ENCODE results near the gene PHYH.
"Not testable (repeated sequence)": the region's sequence is repeated elsewhere in the genome, so short reads cannot be mapped to it uniquely, and the experiment has no call there.

The PHYH gene

GRCh38 chr10:13322615-13323148, 22.8 kb upstream of the PHYH start:
- DNase-seq (ENCODE audit: extremely low read depth in 1 of 2, low read depth in 1 of 2): no peak

DNA sequence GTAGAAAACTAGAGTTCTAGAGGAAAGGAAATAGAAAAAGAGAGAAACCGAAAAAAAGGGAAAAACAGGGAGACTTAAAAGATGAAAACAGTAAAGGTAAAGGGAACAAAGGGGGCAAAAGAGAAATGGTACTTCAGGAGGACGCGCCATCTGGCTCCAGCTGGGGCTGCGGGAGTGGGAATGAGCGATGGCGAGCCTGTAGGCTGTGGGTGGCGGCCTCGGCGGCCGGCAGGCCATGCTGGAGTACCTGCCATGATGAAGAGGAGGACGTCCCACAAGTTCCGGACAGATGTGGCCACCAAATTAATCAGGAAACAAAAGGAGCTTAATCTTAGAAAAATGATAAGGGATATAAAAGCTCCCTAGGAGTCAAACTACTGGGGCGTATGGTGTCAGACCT, 21.7 kb upstream of the PHYH start:
- DNase-seq (ENCODE audit: extremely low read depth in 1 of 2, low read depth in 1 of 2): no peak

DNA sequence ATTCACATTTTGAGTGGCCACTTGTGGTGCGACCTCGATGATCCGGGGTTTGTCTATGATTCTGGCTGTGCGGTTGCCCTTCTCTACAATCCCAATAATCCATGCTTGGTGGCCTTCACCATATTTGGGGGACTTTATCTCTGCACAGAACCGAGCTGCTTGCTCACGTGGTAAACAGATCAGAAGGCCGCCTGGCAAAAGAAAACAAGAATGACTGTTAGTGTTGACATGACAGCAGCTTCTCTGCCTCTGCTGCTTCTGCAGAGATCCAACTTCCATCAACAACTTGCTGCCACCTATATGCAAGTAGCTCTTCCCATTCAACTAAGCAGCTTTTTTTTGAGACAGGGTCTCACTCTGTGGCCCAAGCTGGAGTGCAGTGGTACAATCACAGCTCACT, 19.3 kb upstream of the PHYH start:
- DNase-seq (ENCODE audit: extremely low read depth in 1 of 2, low read depth in 1 of 2): no peak

DNA sequence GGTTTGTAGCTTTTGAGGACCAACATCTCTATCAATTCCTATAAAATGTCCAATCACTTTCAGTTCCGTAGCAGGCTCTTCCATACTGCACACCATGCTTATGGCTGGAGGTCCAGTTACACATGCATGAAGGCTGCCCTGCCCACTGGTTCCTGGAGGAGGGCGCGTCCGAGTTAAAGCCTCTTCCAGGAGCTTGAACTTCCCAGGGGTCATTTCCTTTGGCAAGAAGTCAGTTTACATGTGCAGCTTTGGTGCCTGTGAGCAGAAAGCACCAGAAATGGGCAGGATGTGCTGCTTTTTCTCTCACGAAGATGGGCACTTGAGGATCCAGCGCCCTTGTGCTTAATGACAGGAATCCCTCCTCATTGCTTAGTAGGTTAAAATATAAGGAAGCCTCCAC, 17.6 kb upstream of the PHYH start:
- DNase-seq (ENCODE audit: extremely low read depth in 1 of 2, low read depth in 1 of 2): no peak

- no peak for DNase-seq (ENCODE audit: extremely low read depth in 1 of 2, low read depth in 1 of 2)
Measured at GRCh38 chr10:13316635-13317311, 16.9 kb upstream of the PHYH start.

- no peak for DNase-seq (ENCODE audit: extremely low read depth in 1 of 2, low read depth in 1 of 2)
Measured at GRCh38 chr10:13315361-13315760, 15.5 kb upstream of the PHYH start.

GRCh38 chr10:13311177-13311575, 11.3 kb upstream of the PHYH start:
- DNase-seq (ENCODE audit: extremely low read depth in 1 of 2, low read depth in 1 of 2): no peak

DNA sequence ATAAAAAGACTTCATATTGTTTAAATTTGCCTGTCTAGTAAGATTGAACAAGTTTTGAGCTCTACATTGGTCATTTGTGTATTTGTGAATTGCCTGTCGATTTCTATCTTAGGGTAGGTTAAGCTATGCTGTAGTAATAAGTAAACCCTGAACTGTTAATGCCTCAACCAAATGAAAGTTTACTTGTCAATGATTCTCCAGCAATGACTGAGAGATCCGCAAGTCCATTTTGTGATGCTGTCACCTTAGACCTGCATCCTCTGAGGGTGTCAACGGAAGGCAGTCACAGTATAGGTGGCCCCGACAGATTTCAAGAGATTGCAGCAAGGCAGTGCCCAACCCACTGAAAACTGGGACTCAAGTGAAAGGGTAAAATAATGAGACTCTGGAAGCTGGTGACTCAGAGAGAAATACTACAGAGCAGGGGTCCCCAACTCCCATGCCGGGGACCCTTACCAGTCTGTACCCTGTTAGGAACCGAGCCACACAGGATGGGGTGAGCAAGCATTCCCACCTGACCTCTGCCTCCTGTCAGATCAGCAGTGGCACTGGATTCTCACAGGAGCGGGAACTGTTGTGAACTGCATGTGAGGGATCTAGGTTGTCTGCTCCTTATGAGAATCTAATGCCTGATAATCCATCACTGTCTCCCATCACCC, 10.8 kb upstream of the PHYH start:
- no peak for DNase-seq (ENCODE audit: extremely low read depth in 1 of 2, low read depth in 1 of 2)

- DNase-seq (ENCODE audit: extremely low read depth in 1 of 2, low read depth in 1 of 2): no peak
Measured at GRCh38 chr10:13309792-13310191, 9.9 kb upstream of the PHYH start.

GRCh38 chr10:13308096-13308495, 8.2 kb upstream of the PHYH start:
- DNase-seq (ENCODE audit: extremely low read depth in 1 of 2, low read depth in 1 of 2): no peak

DNA sequence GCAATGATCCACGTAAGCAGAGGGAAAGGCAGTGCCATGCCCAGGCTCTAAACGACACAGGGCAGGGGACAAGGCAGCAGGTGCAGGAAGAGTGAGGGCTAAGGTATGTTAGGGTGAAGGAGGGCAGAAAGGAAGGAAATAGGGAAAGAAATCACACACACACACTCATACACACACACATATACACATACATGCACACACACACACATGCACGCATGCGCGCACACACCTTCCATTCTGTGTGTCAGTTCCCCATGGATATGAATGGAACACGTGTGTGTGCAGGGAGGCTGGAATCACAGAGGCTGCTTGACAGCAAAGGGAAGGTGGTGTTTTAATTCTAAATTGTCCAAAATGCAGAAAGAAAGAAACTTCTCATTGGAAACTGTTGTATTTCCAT, 6.2 kb upstream of the PHYH start:
- DNase-seq (ENCODE audit: extremely low read depth in 1 of 2, low read depth in 1 of 2): no peak

DNA sequence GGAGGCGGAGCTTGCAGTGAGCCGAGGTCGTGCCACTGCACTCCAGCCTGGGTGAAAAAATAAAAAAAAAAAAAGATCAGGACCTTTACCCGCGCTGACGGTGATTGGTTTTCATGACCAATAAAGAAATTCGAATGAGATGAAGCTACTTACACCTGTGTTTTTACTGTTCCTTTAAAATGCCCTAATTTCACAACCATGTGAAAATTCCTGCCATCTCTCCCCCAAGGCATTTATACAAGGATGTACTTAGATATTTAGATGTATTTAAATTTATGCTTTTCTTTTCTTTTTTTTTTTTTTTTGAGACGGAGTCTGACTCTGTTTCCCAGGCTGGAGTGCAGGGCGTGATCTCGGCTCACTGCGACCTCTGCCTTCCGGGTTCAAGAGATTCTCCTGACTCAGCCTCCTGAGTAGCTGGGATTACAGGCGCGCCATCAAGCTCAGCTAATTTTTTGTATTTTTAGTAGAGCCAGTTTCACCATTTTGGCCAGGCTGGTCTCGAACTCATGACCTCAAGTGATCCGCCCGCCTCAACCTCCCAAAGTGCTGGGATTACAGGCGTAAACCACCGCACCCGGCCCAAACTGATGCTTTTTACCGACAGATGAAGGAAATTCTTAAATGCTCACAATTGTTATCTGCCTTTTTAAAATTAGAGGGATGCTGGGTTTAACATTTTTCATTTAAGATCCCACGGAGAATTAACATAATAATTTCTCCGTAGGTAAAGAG, 3.1 kb upstream of the PHYH start:
- no peak for DNase-seq (ENCODE audit: extremely low read depth in 1 of 2, low read depth in 1 of 2)

- no peak for DNase-seq (ENCODE audit: extremely low read depth in 1 of 2, low read depth in 1 of 2)
Measured at GRCh38 chr10:13298748-13299436, 972 bp downstream of the PHYH start.

GRCh38 chr10:13296476-13296875, 3.4 kb downstream of the PHYH start:
- DNase-seq (ENCODE audit: extremely low read depth in 1 of 2, low read depth in 1 of 2): no peak

- DNase-seq (ENCODE audit: extremely low read depth in 1 of 2, low read depth in 1 of 2): no peak
Measured at GRCh38 chr10:13294784-13295183, 5.1 kb downstream of the PHYH start.

GRCh38 chr10:13291821-13292773, 7.8 kb downstream of the PHYH start:
- no peak for DNase-seq (ENCODE audit: extremely low read depth in 1 of 2, low read depth in 1 of 2)

DNA sequence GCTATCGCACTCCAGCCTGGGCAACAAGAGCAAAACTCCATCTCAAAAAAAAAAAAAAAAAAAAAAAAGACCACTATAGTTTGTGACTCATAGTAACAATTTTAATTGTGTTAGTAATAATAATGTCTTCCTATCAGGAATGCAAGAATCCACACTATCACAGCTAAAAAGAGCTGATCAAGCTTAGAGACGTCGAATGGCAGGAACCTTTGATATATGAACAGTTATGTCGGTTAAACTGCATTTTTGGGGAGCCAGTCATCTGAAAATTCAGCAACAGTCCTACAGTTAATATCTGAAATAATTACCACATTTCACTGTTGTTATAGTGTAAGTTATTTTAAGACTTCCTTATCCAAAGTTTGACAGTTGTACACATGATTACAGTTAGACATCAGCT, 8.8 kb downstream of the PHYH start:
- DNase-seq (ENCODE audit: extremely low read depth in 1 of 2, low read depth in 1 of 2): no peak

- no peak for DNase-seq (ENCODE audit: extremely low read depth in 1 of 2, low read depth in 1 of 2)
Measured at GRCh38 chr10:13284050-13284449, 15.8 kb downstream of the PHYH start.

- DNase-seq (ENCODE audit: extremely low read depth in 1 of 2, low read depth in 1 of 2): not testable (repeated sequence)
Measured at GRCh38 chr10:13282348-13282747, 17.5 kb downstream of the PHYH start.

DNA sequence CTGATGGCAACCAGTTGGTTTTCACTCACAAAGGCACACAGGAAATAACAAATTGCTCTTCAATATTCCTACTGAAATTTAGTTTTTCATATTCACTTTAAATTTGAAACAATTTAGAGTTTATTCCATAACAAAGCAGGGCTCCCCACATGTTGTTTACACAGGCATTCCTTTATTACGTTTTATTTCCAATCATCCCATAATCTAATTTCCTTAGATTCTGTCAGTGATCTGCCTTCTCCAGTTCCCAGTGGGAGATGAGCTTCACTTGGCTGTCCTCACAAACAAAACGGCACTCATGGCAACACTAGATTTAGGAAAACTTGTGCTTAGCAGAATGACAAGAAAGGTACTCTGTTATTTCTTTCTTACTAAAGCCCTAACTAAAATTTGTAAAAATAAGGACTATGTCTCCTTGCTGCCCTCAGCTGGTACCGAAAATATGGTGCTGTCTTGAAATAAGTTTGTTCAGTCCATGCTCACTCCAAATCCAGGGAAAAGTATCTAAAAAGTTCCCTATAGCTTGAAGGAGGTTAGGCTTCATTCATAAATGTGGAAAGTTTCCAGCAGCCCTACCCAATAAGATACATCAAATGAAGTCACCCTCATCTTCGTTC, 23.0 kb downstream of the PHYH start:
- no peak for DNase-seq (ENCODE audit: extremely low read depth in 1 of 2, low read depth in 1 of 2)
